ENCODE results near the gene MRPL58.

- TF ChIP-seq CTCF (IDR thresholded peaks at IDR 0.05): no peak
- no peak for TF ChIP-seq POLR2A (IDR thresholded peaks at IDR 0.05)
Observed at GRCh38 chr17:75041656-75042280, 29.3 kb downstream of the MRPL58 start.
